Measurements from ENCODE around the gene NSA2.

NSA2 gene

GRCh38 chr5:74801941-74802340 lies 34.9 kb downstream of the NSA2 start:
- TF ChIP-seq CTCF (IDR thresholded peaks at IDR 0.05; ENCODE audit: low read depth, low read length, missing control alignments), result no peak
- no peak for DNase-seq (ENCODE audit: extremely low read depth, low read depth)

DNA sequence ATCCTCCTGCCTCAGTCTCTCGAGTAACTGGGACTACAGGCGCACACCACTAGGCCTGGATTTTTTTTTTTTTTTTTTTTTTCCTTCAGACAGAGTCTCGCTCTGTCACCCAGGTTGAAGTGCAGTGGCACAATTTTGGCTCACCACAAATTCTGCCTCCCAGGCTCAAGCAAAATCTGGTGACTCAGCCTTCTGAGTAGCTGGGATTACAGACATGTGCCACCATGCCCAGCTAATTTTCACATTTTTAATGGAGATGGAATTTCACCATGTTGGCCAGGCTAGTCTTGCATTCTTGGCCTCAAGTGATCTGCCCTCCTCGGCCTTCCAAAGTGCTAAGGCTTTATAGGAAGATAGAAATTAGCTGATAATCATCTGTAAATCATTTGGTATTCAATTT lies 43.9 kb downstream of the NSA2 start:
- TF ChIP-seq CTCF (IDR thresholded peaks at IDR 0.05; ENCODE audit: low read depth, low read length, missing control alignments), result no peak

More at GRCh38 chr5:74801941-74802340, 34.9 kb downstream of the NSA2 start:
- no peak overlapping the region for H3K4me3 ChIP-seq (replicated peaks; ENCODE audit: low read depth, low read length)

GRCh38 chr5:74816875-74817274 lies 49.8 kb downstream of the NSA2 start:
- DNase-seq (ENCODE audit: extremely low read depth, low read depth), result no peak
- H3K4me3 ChIP-seq (replicated peaks; ENCODE audit: low read depth, low read length), result no peak overlapping the region
- no peak for TF ChIP-seq CTCF (IDR thresholded peaks at IDR 0.05; ENCODE audit: low read depth, low read length, missing control alignments)

More for the DNA sequence above, 43.9 kb downstream of the NSA2 start:
- H3K4me3 ChIP-seq (replicated peaks; ENCODE audit: low read depth, low read length), result no peak overlapping the region
- no peak for DNase-seq (ENCODE audit: extremely low read depth, low read depth)

DNA sequence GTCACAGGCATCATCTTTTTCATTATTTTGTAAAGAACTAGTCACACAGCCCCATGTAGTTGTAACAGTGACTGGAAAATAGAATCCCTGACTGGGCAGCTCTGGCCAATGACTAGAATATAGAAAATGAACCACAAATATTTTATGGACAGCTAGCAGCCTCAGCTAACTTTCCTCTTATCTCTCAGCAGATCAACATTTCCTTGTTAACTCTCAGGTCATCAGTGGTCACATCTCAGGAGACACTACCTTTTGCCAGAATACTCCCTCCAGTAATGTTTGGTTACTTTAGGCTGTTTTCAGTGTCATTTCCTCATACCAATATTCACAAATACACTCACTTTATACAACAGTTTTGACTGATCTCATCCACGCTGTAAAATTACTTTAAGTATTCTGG lies 55.2 kb downstream of the NSA2 start:
- no peak overlapping the region for H3K4me3 ChIP-seq (replicated peaks; ENCODE audit: low read depth, low read length)
- no peak for DNase-seq (ENCODE audit: extremely low read depth, low read depth)
- TF ChIP-seq CTCF (IDR thresholded peaks at IDR 0.05; ENCODE audit: low read depth, low read length, missing control alignments), result no peak

DNA sequence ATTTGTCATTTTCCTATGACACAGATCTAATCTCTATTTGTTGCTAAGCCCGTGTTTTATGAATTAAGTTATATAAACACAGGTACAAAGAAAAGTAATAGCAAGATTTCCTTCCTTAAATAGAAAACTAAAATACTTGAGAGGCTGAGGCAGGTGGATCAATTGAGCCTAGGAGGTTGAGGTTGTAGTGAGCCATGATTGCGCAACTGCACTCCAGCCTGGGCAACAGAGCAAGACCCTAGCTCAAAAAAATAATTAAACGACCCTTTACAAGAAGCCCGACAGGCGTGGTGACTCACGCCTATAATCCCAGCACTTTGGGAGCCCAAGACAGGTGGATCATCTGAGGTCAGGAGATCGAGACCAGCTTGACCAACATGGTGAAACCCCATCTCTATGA lies 62.4 kb downstream of the NSA2 start:
- no peak for DNase-seq (ENCODE audit: extremely low read depth, low read depth)
- H3K4me3 ChIP-seq (replicated peaks; ENCODE audit: low read depth, low read length), result no peak overlapping the region
- no peak for TF ChIP-seq CTCF (IDR thresholded peaks at IDR 0.05; ENCODE audit: low read depth, low read length, missing control alignments)
